22Rv1 (cell line): Measurements from ENCODE around the gene GABBR2.
"Not testable (repeated sequence)": the region's sequence is repeated elsewhere in the genome, so short reads cannot be mapped to it uniquely, and the experiment has no call there.

ENCODE experiments used
- H3K27ac ChIP-seq: fragments of 450-650 bp; 2 replicates; pipeline ENCODE4 v1.5.1; 2017
- CTCF ChIP-seq: fragments of 450-650 bp; IDR thresholded peaks from 2 replicates; pipeline ENCODE4 v1.5.1; 2017; ENCODE audit warnings: mild to moderate bottlenecking
- ZFX ChIP-seq: fragments of 450-650 bp; IDR thresholded peaks from 2 replicates; pipeline ENCODE4 v1.6.1; 2017; ENCODE audit warnings: antibody characterized with exemption, borderline replicate concordance

The GABBR2 gene

GRCh38 chr9:98502311-98502975 lies 206.3 kb downstream of the GABBR2 start:
- no peak overlapping the region for H3K27ac ChIP-seq
- no peak for TF ChIP-seq ZFX
- TF ChIP-seq CTCF = no peak

GRCh38 chr9:98501819-98502218 lies 206.9 kb downstream of the GABBR2 start:
- TF ChIP-seq ZFX = no peak
- no peak for TF ChIP-seq CTCF
- no peak overlapping the region for H3K27ac ChIP-seq

DNA sequence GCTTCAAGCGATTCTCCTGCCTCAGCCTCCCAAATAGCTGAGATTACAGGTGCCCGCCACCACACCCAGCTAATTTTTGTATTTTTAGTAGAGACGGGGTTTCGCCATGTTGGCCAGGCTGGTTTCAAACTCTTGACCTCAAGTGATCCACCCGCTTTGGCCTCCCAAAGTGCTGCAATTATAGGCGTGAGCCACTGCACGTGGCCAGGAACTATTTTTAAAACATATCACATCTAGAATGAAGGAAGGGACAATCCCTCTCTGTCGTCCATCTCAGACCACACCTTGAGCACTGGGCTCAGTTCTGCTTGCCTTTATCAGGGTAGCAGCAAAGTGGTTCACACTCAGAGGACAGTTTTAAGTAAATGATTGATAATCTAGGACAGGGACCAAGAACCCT lies 207.5 kb downstream of the GABBR2 start:
- H3K27ac ChIP-seq = not testable (repeated sequence)

- no peak for TF ChIP-seq ZFX
- TF ChIP-seq CTCF = no peak
- no peak overlapping the region for H3K27ac ChIP-seq
Measured at GRCh38 chr9:98500337-98500919, 208.3 kb downstream of the GABBR2 start.

GRCh38 chr9:98495530-98495929 lies 213.2 kb downstream of the GABBR2 start:
- TF ChIP-seq ZFX = no peak
- TF ChIP-seq CTCF = no peak
- H3K27ac ChIP-seq = no peak overlapping the region

DNA sequence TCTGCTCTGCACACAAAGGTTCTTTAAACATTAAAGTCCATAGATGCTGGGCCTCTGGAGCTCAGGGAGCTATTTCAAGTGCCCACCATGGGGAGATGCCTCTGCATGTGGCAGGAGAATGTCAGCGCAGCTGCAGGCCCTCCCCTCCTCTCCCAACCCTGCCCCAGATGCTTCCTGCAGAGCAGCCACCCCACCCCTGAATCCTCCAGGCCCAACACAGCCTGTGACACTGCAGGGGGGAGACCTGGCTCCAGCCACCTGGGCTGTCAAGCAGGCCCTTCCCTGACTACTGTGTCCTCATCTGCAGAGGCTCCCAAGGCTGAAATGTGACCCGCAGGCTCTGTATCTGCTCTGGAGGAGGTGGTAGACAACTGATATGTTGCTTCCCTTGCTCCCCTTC lies 213.9 kb downstream of the GABBR2 start:
- no peak for TF ChIP-seq ZFX
- no peak for TF ChIP-seq CTCF
- no peak overlapping the region for H3K27ac ChIP-seq

DNA sequence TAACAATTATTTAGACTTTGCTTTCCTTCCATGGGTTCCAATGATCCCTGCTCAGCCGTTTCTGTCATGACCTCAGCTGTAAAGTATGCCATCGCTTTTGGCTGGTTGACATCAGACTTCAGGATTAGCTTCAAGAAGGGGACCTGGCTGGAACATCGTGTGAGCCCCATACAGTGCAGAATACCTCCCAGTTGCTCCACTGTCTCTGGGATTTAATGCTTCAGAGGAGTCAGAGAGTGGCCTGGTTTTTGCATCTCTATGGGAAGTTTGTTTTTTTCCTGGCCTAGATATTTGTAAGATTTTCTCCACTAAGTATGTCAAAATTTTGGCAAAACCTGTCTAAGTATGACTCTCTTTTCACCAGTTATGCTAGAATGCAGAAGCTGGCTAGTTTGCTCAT lies 216.9 kb downstream of the GABBR2 start:
- TF ChIP-seq ZFX = no peak
- TF ChIP-seq CTCF = no peak
- H3K27ac ChIP-seq = no peak overlapping the region

- H3K27ac ChIP-seq = no peak overlapping the region
- no peak for TF ChIP-seq CTCF
- TF ChIP-seq ZFX = no peak
Measured at GRCh38 chr9:98491231-98491651, 217.5 kb downstream of the GABBR2 start.
